Measurements from ENCODE around the gene NLRC3. TPM values are rescaled to one million over a fixed set of nuclear protein-coding genes. Genes with fewer than 3 reads are reported as not detected.

Gene NLRC3, protein sequence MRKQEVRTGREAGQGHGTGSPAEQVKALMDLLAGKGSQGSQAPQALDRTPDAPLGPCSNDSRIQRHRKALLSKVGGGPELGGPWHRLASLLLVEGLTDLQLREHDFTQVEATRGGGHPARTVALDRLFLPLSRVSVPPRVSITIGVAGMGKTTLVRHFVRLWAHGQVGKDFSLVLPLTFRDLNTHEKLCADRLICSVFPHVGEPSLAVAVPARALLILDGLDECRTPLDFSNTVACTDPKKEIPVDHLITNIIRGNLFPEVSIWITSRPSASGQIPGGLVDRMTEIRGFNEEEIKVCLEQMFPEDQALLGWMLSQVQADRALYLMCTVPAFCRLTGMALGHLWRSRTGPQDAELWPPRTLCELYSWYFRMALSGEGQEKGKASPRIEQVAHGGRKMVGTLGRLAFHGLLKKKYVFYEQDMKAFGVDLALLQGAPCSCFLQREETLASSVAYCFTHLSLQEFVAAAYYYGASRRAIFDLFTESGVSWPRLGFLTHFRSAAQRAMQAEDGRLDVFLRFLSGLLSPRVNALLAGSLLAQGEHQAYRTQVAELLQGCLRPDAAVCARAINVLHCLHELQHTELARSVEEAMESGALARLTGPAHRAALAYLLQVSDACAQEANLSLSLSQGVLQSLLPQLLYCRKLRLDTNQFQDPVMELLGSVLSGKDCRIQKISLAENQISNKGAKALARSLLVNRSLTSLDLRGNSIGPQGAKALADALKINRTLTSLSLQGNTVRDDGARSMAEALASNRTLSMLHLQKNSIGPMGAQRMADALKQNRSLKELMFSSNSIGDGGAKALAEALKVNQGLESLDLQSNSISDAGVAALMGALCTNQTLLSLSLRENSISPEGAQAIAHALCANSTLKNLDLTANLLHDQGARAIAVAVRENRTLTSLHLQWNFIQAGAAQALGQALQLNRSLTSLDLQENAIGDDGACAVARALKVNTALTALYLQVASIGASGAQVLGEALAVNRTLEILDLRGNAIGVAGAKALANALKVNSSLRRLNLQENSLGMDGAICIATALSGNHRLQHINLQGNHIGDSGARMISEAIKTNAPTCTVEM
- total RNA-seq (ENCODE audit: unreplicated experiment), result 3.2 TPM
- long read RNA-seq, result 0 reads

DNA sequence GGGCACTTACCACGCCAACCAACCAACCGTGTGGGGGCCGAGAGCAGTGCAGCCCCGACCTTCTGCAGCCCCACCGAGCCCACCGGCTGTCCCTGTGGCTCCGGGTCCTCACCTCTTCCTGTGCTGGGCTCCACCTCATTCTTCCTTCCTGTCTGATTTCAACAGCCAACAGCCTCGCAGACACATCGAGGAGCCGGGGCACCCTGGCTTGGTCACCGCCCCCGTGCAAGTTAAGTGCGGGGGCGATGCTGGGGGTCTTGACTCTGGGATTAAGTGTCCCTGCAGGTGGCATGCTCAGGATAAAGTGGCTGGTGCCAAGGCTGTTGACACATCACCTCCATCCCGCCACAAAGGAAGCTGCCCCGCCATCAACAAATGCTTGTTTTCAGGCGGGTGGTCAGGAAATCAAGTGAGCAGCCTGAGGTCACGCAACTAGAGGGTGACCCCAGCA lies at the start of gene NLRC3:
Gene NLRC3, minus strand, starts transcription at position 102 of the 451 bp plus-strand sequence. CDS start 12,367 bp downstream, outside the sequence.
- Mint-ChIP-seq H3K4me1 (ENCODE audit: unreplicated experiment) (peaks cover 12% of the 10 kb centered on the region), H3K27me3 (ENCODE audit: unreplicated experiment) (peaks cover 3% of the 10 kb centered on the region), H3K36me3 (ENCODE audit: low read depth, unreplicated experiment) (peaks cover 3% of the 10 kb centered on the region), H3K9me3 (ENCODE audit: unreplicated experiment) (no peaks in the 10 kb centered on the region), H3K27ac (ENCODE audit: unreplicated experiment) (peak within 1 kb of the TSS; percentile 15), H3K4me3 (ENCODE audit: unreplicated experiment) (no peak within 1 kb of the TSS)
- TF ChIP-seq CTCF (IDR thresholded peaks at IDR 0.05; ENCODE audit: unreplicated experiment), result no peak
- DNase-seq (ENCODE audit: low spot score), result no peak

GRCh38 chr16:3625911-3626732 lies 48.9 kb upstream of the NLRC3 start:
- Mint-ChIP-seq H3K9me3 (ENCODE audit: unreplicated experiment) (no peaks in the 10 kb centered on the region), H3K27me3 (ENCODE audit: unreplicated experiment) (no peaks in the 10 kb centered on the region), H3K36me3 (ENCODE audit: low read depth, unreplicated experiment) (no peaks in the 10 kb centered on the region), H3K4me3 (ENCODE audit: unreplicated experiment) (no peak overlapping the region), H3K4me1 (ENCODE audit: unreplicated experiment) (peaks cover 12% of the 10 kb centered on the region), H3K27ac (ENCODE audit: unreplicated experiment) (no peak overlapping the region)
- TF ChIP-seq CTCF (IDR thresholded peaks at IDR 0.05; ENCODE audit: unreplicated experiment), result no peak
- no peak for DNase-seq (ENCODE audit: low spot score)

GRCh38 chr16:3625331-3625730 lies 48.1 kb upstream of the NLRC3 start:
- no peak for TF ChIP-seq CTCF (IDR thresholded peaks at IDR 0.05; ENCODE audit: unreplicated experiment)
- no peak for DNase-seq (ENCODE audit: low spot score)
- H3K9me3 Mint-ChIP-seq (ENCODE audit: unreplicated experiment), result no peaks in the 10 kb centered on the region
- no peak overlapping the region for H3K4me3 Mint-ChIP-seq (ENCODE audit: unreplicated experiment)
- peaks cover 12% of the 10 kb centered on the region for H3K4me1 Mint-ChIP-seq (ENCODE audit: unreplicated experiment)
- no peaks in the 10 kb centered on the region for H3K36me3 Mint-ChIP-seq (ENCODE audit: low read depth, unreplicated experiment)
- no peaks in the 10 kb centered on the region for H3K27me3 Mint-ChIP-seq (ENCODE audit: unreplicated experiment)
- no peak overlapping the region for H3K27ac Mint-ChIP-seq (ENCODE audit: unreplicated experiment)

DNA sequence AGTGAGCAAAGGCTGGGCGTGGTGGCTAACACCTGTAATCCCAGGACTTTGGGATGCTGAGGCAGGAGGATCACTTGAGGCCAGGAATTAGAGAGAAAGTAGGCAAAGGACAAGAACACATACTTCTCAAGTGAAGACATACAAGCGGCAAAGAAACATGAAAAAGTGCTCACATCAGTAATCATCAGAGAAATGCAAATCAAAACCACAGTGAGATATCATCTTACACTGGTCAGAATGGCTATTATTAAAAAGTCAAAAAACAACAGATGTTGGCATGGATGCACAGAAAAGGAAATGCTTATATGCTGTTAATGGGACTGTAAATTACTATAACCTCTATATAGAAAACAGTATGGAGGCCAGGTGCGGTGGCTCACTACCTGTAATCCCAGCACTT lies 46.4 kb upstream of the NLRC3 start:
- no peak for DNase-seq (ENCODE audit: low spot score)
- Mint-ChIP-seq H3K36me3 (ENCODE audit: low read depth, unreplicated experiment) (no peaks in the 10 kb centered on the region), H3K27me3 (ENCODE audit: unreplicated experiment) (no peaks in the 10 kb centered on the region), H3K9me3 (ENCODE audit: unreplicated experiment) (no peaks in the 10 kb centered on the region), H3K27ac (ENCODE audit: unreplicated experiment) (no peak overlapping the region), H3K4me3 (ENCODE audit: unreplicated experiment) (no peak overlapping the region), H3K4me1 (ENCODE audit: unreplicated experiment) (peaks cover 12% of the 10 kb centered on the region)
- no peak for TF ChIP-seq CTCF (IDR thresholded peaks at IDR 0.05; ENCODE audit: unreplicated experiment)

Measured in endothelial cell (in vitro differentiated cells).